HG03432 (cell line): ENCODE data around the gene ADRA1B.

Experiments
- ATAC-seq: cut with Tn5 transposase; IDR thresholded peaks from one replicate; pipeline ENCODE4 v1.9.1; 2021; ENCODE audit warnings: mild to moderate bottlenecking, moderate library complexity; ENCODE audit not compliant: unreplicated experiment

Gene ADRA1B

GRCh38 chr5:159923008-159923407 is 6.7 kb downstream of the ADRA1B start:
- no peak for ATAC-seq

GRCh38 chr5:159928122-159928909 is 12.0 kb downstream of the ADRA1B start:
- no peak for ATAC-seq

- ATAC-seq: no peak
These were observed 12.9 kb downstream of the ADRA1B start for GRCh38 chr5:159929176-159929575.

- ATAC-seq: no peak
These were observed 17.5 kb downstream of the ADRA1B start for GRCh38 chr5:159933531-159934485.

- no peak for ATAC-seq
These were observed 19.7 kb downstream of the ADRA1B start for GRCh38 chr5:159935946-159936345.

GRCh38 chr5:159936686-159937329 is 20.5 kb downstream of the ADRA1B start:
- ATAC-seq: no peak

- no peak for ATAC-seq
These were observed 21.3 kb downstream of the ADRA1B start for GRCh38 chr5:159937580-159937979.

- no peak for ATAC-seq
These were observed 27.0 kb downstream of the ADRA1B start for GRCh38 chr5:159943326-159943725.

- ATAC-seq: no peak
These were observed 27.8 kb downstream of the ADRA1B start for GRCh38 chr5:159944056-159944600.

- no peak for ATAC-seq
These were observed 29.1 kb downstream of the ADRA1B start for GRCh38 chr5:159945359-159945758.

- ATAC-seq: no peak
These were observed 31.6 kb downstream of the ADRA1B start for GRCh38 chr5:159947708-159948358.

- ATAC-seq: no peak
These were observed 35.1 kb downstream of the ADRA1B start for GRCh38 chr5:159951387-159951786.

- no peak for ATAC-seq
These were observed 35.6 kb downstream of the ADRA1B start for GRCh38 chr5:159951834-159952233.

GRCh38 chr5:159953609-159954008 is 37.3 kb downstream of the ADRA1B start:
- ATAC-seq: no peak

GRCh38 chr5:159955056-159955624 is 38.9 kb downstream of the ADRA1B start:
- ATAC-seq: no peak

- ATAC-seq: no peak
These were observed 39.8 kb downstream of the ADRA1B start for GRCh38 chr5:159956074-159956473.

GRCh38 chr5:159961176-159962160 is 45.2 kb downstream of the ADRA1B start:
- ATAC-seq: no peak

- ATAC-seq: no peak
These were observed 45.9 kb downstream of the ADRA1B start for GRCh38 chr5:159962214-159962613.

- ATAC-seq: no peak
These were observed 47.7 kb downstream of the ADRA1B start for GRCh38 chr5:159963935-159964334.
